Right lobe of liver (tissue), 6 donors: ENCODE measurements around the gene KLF15. TPM values are rescaled to one million over a fixed set of nuclear protein-coding genes. Genes with fewer than 3 reads are reported as not detected.

ENCODE experiments used
- ATAC-seq, 4 donors: fragments of 200-7000 bp; cut with Tn5 transposase; one replicate each; pipeline ENCODE4 v1.9.1; 2020; ENCODE audit warnings: mild to moderate bottlenecking in 4 of 4, moderate library complexity in 4 of 4
- DNase-seq, 3 donors: peaks; one replicate each; pipeline ENCODE4 v3.0.0-alpha.2; 2020
- H3K27ac ChIP-seq, 3 donors: fragments of 200-600 bp; one replicate each; pipeline ENCODE4 v1.8.0; 2022
- H3K27me3 ChIP-seq, 2 donors: fragments of 200-600 bp; one replicate each; pipeline ENCODE4 v1.8.0; 2022
- H3K36me3 ChIP-seq, 4 donors: fragments of 200-600 bp; sonication (generic) in 1 of 4; one replicate each; pipeline versions ENCODE4 v1.5.1 to v1.8.0; 2017 to 2022; ENCODE audit warnings: control low read depth in 1 of 4
- H3K4me1 ChIP-seq, 4 donors: fragments of 200-600 bp; sonication (generic) in 1 of 4; one replicate each; pipeline versions ENCODE4 v1.5.1 to v1.8.0; 2017 to 2022; ENCODE audit warnings: control low read depth in 1 of 4
- H3K4me3 ChIP-seq, 3 donors: fragments of 200-600 bp; one replicate each; pipeline ENCODE4 v1.8.0; 2022
- H3K9me3 ChIP-seq, 4 donors: fragments of 200-600 bp; sonication (generic) in 1 of 4; one replicate each; pipeline versions ENCODE4 v1.5.1 to v1.8.0; 2017 to 2022; ENCODE audit warnings: control low read depth in 1 of 4
- CTCF ChIP-seq, 4 donors: fragments of 200-600 bp in 3 of 4; fragments of 450-650 bp in 1 of 4; IDR thresholded peaks; one replicate each; pipeline versions ENCODE4 v1.5.1 to v1.8.0; 2016 to 2022; ENCODE audit warnings: antibody characterized with exemption in 4 of 4, mild to moderate bottlenecking in 2 of 4
- POLR2A ChIP-seq: fragments of 450-650 bp; IDR thresholded peaks from one replicate; pipeline ENCODE4 v1.6.1; 2017; ENCODE audit warnings: antibody characterized with exemption, mild to moderate bottlenecking
- WGBS: methylation state at CpG from one replicate; pipeline ENCODE4 v1.1.6; 2018; ENCODE audit warnings: low coverage, low lambda C conversion rate; ENCODE audit not compliant: insufficient coverage; ENCODE audit errors: missing lambda C conversion rate; 5-methylcytosine and 5-hydroxymethylcytosine counted together
- intact Hi-C, 2 donors: fragments of 100-400 bp; cut with DNase I; formaldehyde crosslinking; loops; one replicate each; pipeline versions ENCODE4 v1.11.2 to v1.14.1; 2022
- total RNA-seq, 6 experiments: library from RNA; depleted of rRNA in 2 of 6; stranded (reverse); fragments of >200 nt in 2 of 6; fragmentation: NEBNext Ultra II Directional in 3 of 6; extraction: Animal tissue kit (Norgen Biotek cat#: 25700) in 3 of 6; gene quantifications; one replicate each; pipeline versions ENCODE4 v1.1.0 to v1.2.4, GENCODE V29; 2016 to 2023
- donor health status: DM: no; HTN: yes; CAD: no.
- donor health status: DM: no; HTN: no; CAD: no.
- donor health status: DM: no; HTN: no; CAD: no.
- donor health status: DM: no; HTN: yes; CAD: no.
- donor health status: DM: no; HTN: yes; CAD: no.

The KLF15 gene
- total RNA-seq, 6 experiments from 2014 or later = 14.4 to 112 (median 89.3) TPM

GRCh38 chr3:126303272-126303671, 53.9 kb downstream of the KLF15 start:
- H3K4me1 ChIP-seq = peaks cover 0 to 5% (median 0%) of the 10 kb centered on the region in 4 donors
- no peaks in the 10 kb centered on the region for H3K27me3 ChIP-seq
- H3K4me3 ChIP-seq = no peak overlapping the region
- no peak overlapping the region for H3K27ac ChIP-seq
- H3K9me3 ChIP-seq = no peaks in the 10 kb centered on the region
- ATAC-seq = no peak
- TF ChIP-seq POLR2A (no peak), CTCF (IDR thresholded peaks at IDR 0.05) (no peak)
- DNase-seq = no peak
- no peaks in the 10 kb centered on the region for H3K36me3 ChIP-seq
- intact Hi-C loops = no loop called here

- Histone ChIP-seq H3K36me3 (no peaks in the 10 kb centered on the region), H3K9me3 (no peaks in the 10 kb centered on the region), H3K4me3 (no peak overlapping the region), H3K27ac (peak overlapping the region; percentile 29 to 72 (median 71)), H3K4me1 (peaks cover 0 to 6% (median 0%) of the 10 kb centered on the region in 4 donors), H3K27me3 (no peaks in the 10 kb centered on the region)
- TF ChIP-seq POLR2A = peak; percentile 54
- TF ChIP-seq CTCF (IDR thresholded peaks at IDR 0.05) = no peak
- intact Hi-C loops = no loop called here
- DNase-seq (peak; percentile 66 to 91 (median 77)), ATAC-seq (peak; percentile 94 to 96 (median 96))
- 59% methylated on average over 14 of the region's 15 CpGs for WGBS
Measured at GRCh38 chr3:126300761-126301481, 56.3 kb downstream of the KLF15 start.

- intact Hi-C loops = no loop called here
- no peaks in the 10 kb centered on the region for H3K9me3 ChIP-seq
- no peak overlapping the region for H3K4me3 ChIP-seq
- H3K4me1 ChIP-seq = peaks cover 0 to 14% (median under 1%) of the 10 kb centered on the region in 4 donors
- DNase-seq (no peak), ATAC-seq (peak in 2 of 4 donors; percentile 7 to 20)
- H3K27me3 ChIP-seq = no peaks in the 10 kb centered on the region
- WGBS = 76% methylated on average over 5 of the region's 22 CpGs
- no peaks in the 10 kb centered on the region for H3K36me3 ChIP-seq
- TF ChIP-seq POLR2A = no peak
- TF ChIP-seq CTCF (IDR thresholded peaks at IDR 0.05) = no peak
- H3K27ac ChIP-seq = peak overlapping the region in 1 of 3 donors; percentile 71
Measured at GRCh38 chr3:126300001-126300760, 57.0 kb downstream of the KLF15 start.

GRCh38 chr3:126295407-126295939, 61.7 kb downstream of the KLF15 start:
- peak in 1 of 4 donors; percentile 28 for ATAC-seq

More at GRCh38 chr3:126295407-126295939, 61.7 kb downstream of the KLF15 start:
- no peaks in the 10 kb centered on the region for H3K36me3 ChIP-seq
- DNase-seq = no peak
- no peak overlapping the region for H3K4me3 ChIP-seq
- TF ChIP-seq CTCF (IDR thresholded peaks at IDR 0.05) (no peak), POLR2A (no peak)
- no peak overlapping the region for H3K27ac ChIP-seq
- intact Hi-C loops = no loop called here
- 73% methylated on average over 4 of the region's 4 CpGs for WGBS
- no peaks in the 10 kb centered on the region for H3K27me3 ChIP-seq
- peaks cover 0 to 27% (median 10%) of the 10 kb centered on the region in 4 donors for H3K4me1 ChIP-seq
- H3K9me3 ChIP-seq = no peaks in the 10 kb centered on the region
